NOMO-1 treated with DMSO at 0.1 percent for 48 hours (cell line): ENCODE data around the gene GUCY2C.
"Not testable (repeated sequence)": the region's sequence is repeated elsewhere in the genome, so short reads cannot be mapped to it uniquely, and the experiment has no call there.

Source experiments
- DNase-seq: peaks from one replicate; lab custom pipeline; 2025; ENCODE audit not compliant: unreplicated experiment; lab: John Stamatoyannopoulos, UW

Gene GUCY2C

GRCh38 chr12:14682231-14682630, 14.2 kb downstream of the GUCY2C start:
- not testable (repeated sequence) for DNase-seq

- no peak for DNase-seq
These were observed 14.8 kb downstream of the GUCY2C start for GRCh38 chr12:14681625-14682024.

GRCh38 chr12:14681190-14681589, 15.2 kb downstream of the GUCY2C start:
- no peak for DNase-seq

- no peak for DNase-seq
These were observed 17.8 kb downstream of the GUCY2C start for GRCh38 chr12:14678547-14679150.

- DNase-seq = no peak
These were observed 27.8 kb downstream of the GUCY2C start for GRCh38 chr12:14668591-14668990.

GRCh38 chr12:14665354-14666348, 30.7 kb downstream of the GUCY2C start:
- no peak for DNase-seq

- peak; percentile 57 for DNase-seq
These were observed 31.9 kb downstream of the GUCY2C start for GRCh38 chr12:14664434-14665023.

- no peak for DNase-seq
These were observed 33.4 kb downstream of the GUCY2C start for GRCh38 chr12:14663002-14663401.

GRCh38 chr12:14656846-14657245, 39.6 kb downstream of the GUCY2C start:
- DNase-seq = no peak

- DNase-seq = no peak
These were observed 41.1 kb downstream of the GUCY2C start for GRCh38 chr12:14655284-14655683.

- DNase-seq = no peak
These were observed 41.6 kb downstream of the GUCY2C start for GRCh38 chr12:14654842-14655241.

- no peak for DNase-seq
These were observed 42.0 kb downstream of the GUCY2C start for GRCh38 chr12:14654416-14654815.

- DNase-seq = no peak
These were observed 43.9 kb downstream of the GUCY2C start for GRCh38 chr12:14652483-14652882.

GRCh38 chr12:14651371-14651770, 45.0 kb downstream of the GUCY2C start:
- no peak for DNase-seq

GRCh38 chr12:14650789-14651188, 45.6 kb downstream of the GUCY2C start:
- DNase-seq = no peak

- DNase-seq = no peak
These were observed 49.2 kb downstream of the GUCY2C start for GRCh38 chr12:14647028-14647750.

- peak; percentile 2 for DNase-seq
These were observed 53.1 kb downstream of the GUCY2C start for GRCh38 chr12:14643251-14643650.

- DNase-seq = no peak
These were observed 58.3 kb downstream of the GUCY2C start for GRCh38 chr12:14638066-14638465.

- no peak for DNase-seq
These were observed 60.6 kb downstream of the GUCY2C start for GRCh38 chr12:14635776-14636175.

GRCh38 chr12:14630793-14631192, 65.6 kb downstream of the GUCY2C start:
- no peak for DNase-seq
